Measurements from ENCODE around the gene BCL2L13.

Gene BCL2L13, protein sequence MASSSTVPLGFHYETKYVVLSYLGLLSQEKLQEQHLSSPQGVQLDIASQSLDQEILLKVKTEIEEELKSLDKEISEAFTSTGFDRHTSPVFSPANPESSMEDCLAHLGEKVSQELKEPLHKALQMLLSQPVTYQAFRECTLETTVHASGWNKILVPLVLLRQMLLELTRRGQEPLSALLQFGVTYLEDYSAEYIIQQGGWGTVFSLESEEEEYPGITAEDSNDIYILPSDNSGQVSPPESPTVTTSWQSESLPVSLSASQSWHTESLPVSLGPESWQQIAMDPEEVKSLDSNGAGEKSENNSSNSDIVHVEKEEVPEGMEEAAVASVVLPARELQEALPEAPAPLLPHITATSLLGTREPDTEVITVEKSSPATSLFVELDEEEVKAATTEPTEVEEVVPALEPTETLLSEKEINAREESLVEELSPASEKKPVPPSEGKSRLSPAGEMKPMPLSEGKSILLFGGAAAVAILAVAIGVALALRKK

DNA sequence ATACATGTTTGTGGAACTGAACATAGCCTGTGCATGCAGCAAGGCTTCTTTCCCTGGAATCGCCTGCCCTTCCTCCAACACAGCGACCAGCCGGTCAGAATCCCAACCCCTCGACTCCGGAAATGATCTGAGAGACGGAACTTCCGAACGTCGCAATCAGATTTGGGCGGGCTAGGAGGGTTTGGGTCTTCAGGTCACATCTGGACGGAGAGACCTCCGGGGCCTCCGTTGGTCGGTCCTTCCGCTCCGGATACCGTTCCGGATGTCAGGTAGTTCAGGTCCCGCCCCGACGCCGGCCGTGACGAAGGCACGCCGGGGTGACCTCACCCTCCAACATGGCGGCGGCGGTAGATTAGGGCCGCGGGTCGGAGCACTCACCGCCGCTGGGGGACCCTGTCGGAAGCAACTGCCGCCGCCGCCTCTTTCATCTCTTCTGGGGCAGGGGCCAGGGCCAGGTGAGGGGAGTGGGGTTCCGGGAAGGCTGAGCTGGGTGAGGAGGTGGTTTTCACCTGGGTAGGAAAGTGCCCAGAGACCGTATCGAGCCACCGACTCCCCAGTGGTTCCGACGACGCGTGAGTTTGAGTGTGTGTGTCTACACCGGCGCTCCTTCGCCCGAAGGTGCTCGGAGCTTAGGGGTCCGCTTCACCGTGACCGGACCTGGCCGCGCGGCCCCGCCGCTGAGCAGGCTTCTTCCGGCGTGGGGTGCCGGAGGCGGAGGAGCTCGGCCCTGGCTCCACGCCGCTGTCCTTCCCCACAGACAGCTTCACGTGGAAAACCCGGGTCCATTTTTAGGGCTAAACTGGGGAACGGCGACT lies at the start of gene BCL2L13:
Gene BCL2L13 (plus strand): TSS at position 326 of the 815 bp plus-strand sequence. CDS start 16,955 bp downstream, outside the sequence.
- peak; percentile 84 for DNase-seq (ENCODE audit: low spot score)

DNA sequence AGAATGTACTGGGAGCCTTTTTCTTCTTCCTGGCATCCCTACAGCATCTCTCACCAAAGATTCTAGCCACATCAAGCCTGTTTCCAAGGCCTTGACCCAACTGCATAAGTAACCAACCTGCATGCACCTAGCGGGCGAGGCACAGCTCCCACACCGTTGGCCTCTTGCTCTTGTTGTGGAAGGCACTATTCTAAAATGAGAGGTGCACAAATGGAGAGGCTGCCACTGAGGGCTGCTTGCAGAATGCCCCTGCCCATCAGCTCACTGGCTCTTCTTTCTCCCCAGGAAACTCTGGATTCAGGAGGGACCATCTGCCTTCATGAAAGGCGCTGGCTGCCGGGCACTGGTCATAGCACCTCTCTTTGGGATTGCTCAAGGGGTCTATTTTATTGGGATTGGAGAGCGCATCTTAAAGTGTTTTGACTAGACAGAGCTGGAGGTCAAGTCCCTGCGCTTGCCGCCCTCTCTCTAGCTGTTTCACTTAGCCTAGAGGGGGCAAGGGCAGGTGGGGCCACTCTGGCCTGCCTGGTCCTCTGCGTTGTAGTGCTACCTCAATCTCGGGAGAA lies 48.7 kb upstream of the BCL2L13 start:
- no peak for DNase-seq (ENCODE audit: low spot score)

DNA sequence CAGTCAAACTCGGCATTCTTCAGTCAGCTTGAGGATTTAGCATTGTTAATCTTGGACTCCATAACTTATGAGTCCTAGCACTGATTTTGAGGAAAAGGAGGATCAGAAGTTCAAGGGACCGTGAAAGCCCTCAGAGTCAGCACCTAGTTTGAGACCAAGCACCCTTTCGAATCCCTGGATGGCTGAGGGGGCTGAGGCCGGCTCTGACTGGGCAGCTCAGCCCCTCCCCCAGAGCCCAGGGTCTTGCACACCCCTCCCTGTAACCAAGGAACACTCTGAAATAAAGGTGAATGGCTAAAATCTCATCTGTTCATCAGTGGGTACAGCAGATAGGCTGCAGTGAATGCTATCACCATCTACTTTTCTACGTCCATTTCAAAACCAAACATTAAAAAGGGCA lies 48.0 kb upstream of the BCL2L13 start:
- no peak for DNase-seq (ENCODE audit: low spot score)

DNA sequence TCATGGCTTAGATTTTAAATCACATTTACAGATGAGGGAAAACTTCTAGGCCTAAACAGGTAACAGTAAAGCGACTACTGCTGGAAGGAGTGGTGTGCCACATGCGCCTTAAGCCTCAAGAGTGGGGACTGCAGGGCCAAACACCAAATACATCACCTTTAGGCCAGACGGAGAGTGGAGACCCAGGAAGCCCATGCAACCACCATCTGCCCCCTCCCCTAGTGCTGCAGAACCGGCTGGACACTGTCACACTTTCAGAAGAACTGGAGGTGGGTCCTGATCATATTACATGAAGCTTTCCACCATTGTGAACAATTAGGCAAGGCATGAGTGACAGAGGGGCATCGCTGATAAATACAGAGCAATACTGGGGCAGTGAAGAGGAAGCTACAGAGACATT lies 46.4 kb upstream of the BCL2L13 start:
- no peak for DNase-seq (ENCODE audit: low spot score)

DNA sequence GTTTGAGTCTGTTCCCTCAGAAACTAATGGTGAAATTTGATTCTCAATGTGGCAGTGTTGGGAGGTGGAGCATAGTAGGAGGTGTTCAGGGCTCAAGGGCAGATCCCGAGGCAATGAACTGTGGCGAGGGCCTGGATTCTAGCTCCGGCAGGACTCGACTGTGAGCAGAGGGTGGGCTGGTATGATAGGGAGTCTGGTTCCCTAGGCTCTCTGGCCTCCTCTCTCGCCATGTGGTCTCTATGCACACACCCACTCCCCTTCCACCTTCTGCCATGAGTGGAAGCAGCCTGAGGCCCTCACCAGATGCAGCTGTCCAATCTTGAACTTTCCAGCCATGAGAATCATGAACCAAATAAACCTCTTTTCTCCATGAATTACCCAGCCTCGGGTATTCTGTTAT lies 42.3 kb upstream of the BCL2L13 start:
- DNase-seq (ENCODE audit: low spot score): no peak

DNA sequence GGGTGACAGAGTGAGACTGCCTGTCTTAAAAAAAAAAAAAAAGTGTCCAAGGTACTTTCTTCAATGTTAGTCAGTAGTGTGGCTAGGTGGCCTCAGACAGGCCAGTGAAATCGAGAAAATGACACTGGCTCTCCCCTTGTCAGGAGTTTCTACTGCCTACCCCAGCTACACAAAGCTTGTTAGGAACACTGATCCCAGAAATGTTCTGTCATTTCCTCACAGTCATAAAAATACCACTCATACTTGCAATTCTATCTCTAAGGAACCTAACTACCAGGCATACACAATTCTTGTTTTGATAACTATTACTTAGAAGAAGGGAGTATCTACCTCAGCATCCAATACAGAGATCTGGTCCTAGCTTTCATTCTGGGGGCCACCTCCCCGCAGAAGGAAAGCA lies 41.3 kb upstream of the BCL2L13 start:
- no peak for DNase-seq (ENCODE audit: low spot score)

DNA sequence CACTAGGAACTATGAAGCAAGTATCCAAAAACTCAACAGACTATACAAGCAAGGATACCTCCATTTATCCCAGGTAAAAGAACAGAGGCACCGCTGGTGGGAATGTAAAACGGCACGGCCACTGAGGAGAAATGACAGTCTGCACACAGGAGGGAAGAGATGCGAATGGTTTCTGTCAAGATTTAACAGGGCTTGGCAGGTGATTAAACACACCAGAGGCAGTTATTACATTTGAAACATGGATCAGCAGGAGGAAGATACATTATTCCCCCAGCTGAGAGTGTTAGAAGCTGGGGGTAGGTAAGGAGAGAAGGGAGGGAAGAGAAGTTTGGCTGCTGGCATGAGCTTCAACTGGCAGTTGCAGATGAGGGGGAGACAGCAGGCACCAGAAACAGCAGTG lies 40.2 kb upstream of the BCL2L13 start:
- no peak for DNase-seq (ENCODE audit: low spot score)

DNA sequence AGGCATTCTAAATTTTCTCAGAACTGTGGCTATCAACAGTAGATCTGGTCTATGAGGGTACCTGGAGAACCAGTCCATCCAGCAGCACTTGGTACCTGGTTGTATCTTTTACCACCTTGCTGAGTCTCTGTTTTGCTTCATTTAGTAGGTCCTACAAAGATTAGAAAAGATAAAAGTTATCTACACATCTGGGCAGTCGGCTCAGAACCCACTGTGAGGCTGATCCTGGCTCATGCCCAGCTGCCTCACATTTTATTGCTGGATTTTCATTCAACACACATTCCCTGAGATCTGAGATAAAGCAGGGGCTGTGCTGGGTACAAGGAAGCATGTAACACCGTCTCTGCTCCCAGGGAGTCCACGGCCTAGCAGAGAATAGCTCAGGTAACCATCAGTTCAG lies 37.5 kb upstream of the BCL2L13 start:
- no peak for DNase-seq (ENCODE audit: low spot score)

DNA sequence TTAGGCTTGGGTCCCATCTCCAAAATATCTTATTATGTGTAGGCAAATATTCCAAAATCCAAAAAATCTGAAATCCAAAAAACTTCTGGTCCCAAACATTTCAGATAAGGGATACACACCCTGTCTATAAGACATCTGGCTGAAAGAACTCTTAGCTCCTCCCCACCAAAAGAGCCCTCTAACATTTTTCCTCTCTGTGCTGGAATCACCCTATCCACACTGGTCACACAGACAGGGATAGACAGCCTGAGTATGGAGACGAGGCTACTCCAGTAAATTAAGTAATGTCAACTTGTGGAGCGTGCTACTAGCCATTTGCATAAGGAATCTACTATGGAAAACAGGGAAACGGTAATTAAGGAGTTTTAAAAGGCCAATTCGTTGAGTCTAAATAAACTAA lies 34.9 kb upstream of the BCL2L13 start:
- DNase-seq (ENCODE audit: low spot score): no peak

DNA sequence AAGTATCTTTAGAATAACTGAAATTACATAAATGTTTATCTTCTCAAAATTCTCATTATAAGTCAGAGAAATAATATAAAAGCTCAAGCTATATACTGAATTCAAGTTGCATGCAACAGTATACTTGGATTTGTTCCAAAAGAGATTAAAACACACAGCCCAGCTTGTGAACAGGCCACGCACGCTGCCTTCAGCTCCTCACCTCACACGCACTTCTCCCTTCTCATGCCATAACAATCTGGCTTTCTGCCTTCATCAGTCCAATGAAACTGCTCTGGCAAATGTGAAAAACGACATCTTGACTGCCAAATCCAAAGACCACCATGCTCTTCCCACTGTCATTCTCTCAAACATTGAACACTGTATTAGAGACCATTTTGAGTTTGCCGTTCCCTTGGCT lies 32.1 kb upstream of the BCL2L13 start:
- no peak for DNase-seq (ENCODE audit: low spot score)

DNA sequence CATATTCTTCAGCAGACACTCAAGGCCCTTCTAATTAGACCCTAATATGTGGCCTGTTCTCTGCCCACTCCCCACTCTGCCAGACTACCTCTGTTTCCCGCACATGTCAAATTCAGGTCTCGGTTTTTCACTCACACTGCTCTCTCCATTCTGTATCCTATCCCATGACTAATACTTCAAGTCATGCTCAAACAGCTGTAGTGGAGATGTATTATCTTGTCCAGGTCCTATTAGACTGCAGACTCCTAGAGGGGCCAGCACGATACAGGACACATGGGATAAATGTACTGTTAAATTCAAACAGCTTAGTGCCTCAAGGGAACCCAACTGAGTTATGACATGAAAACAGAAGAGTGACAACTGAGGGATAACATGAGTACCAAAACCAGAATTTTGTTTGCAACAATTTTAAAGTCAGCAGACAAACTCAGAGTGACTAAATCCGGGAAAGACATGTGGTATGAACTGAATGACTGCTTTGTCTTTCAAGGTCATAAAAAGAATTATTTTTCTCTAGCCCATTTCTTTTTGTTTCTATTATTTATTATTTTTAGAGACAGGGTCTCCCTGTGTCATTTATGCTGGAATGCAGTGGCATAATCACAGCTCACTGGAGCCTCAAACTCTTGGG lies 30.6 kb upstream of the BCL2L13 start:
- DNase-seq (ENCODE audit: low spot score): no peak

DNA sequence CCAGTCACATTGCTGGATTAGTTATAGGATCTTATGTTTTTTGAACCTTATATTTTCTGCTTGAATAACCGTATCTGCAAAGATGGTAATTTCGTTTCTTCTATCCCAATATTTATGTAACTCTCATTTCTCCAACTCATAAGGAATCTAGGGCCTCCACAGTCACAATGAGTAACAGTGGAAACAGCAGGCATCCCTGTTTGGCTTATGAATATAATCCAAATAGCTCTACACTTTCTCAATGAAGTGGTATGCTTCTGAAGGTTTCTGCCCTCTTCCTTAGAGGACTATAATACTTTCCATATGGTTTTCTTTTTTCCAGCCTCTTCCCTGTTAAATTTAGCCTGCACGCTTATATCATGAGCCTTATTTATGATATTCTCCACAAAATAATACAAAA lies 26.5 kb upstream of the BCL2L13 start:
- no peak for DNase-seq (ENCODE audit: low spot score)

DNA sequence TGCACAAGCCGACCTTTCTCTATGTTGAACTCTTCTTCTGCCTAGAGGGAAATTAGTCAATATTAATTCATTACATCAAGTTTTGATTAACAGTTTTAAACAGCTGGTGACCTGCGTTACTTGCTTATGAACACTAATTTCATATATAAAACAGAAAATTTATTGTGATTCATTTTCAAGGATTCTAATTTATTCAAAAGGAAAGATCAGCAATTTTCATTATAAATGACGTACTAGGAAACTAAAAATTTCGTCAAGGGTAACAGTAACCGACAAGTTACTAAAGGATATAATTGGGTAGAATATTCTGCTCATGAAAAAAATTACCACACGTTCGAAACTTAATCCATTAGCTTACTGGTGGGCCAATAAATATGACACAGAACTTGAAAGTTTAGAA lies 25.3 kb upstream of the BCL2L13 start:
- DNase-seq (ENCODE audit: low spot score): no peak

DNA sequence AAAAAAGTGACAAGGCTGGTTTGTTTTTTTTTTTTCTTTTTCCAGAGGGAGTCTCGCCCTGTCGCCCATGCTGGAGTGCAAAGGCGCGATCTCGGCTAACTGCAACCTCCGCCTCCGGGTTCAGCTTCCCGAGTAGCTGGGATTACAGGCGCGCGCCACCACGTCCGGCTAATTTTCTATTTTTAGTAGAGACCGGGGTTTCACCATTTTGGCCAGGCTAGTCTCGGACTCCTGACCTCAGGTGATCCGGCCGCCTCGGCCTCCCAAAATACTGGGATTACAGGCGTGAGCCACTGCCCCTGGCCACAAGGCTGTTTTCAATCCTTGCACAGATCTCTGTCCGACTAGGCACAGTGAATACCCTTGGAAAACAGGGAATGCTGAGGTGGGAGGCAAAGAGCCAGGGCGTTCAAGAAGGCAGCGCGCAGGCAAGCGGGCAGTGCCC lies 10.6 kb upstream of the BCL2L13 start:
- DNase-seq (ENCODE audit: low spot score): no peak

DNA sequence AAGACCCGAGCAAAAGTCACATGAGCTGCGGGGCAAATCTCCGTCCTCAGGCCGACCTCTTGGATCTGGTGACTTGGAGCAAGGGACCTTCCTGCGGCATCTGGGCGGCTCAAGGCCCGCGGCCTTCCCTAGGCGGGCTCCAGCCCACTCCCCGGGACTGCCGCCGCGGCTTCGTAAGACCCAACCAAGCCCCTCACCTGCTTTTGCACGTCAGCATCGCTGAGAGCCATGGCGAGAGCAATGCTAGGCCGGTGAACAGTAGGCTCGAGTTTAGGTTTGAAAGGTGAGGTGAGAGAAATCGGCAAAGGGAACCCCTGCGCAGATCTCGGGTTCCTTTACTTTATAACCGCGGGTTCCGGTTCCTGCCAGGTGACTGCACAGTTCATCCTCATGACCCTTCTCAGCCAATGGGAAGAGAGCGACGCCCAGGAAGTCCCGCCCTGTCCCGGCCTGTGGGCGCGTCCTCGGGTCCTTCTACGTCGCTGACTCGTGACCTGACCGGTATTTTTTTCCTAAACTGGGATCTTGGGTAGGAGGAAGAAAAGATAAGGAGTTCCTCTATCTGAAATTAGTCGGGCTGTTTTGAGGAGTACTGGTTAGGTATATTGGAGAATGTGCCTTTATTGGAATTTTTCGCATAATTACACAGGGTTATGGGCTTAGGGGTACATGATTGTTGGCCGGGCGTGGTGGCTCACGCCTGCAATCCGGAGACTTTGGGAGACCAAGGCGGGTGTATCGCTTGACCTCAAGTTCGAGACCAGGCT lies 10.0 kb upstream of the BCL2L13 start, which contains the start of gene ATP6V1E1:
Gene ATP6V1E1 (minus strand): TSS at position 344 of the 767 bp plus-strand sequence. CDS start 114 bp downstream, at position 230.
- DNase-seq (ENCODE audit: low spot score): peak; percentile 97

DNA sequence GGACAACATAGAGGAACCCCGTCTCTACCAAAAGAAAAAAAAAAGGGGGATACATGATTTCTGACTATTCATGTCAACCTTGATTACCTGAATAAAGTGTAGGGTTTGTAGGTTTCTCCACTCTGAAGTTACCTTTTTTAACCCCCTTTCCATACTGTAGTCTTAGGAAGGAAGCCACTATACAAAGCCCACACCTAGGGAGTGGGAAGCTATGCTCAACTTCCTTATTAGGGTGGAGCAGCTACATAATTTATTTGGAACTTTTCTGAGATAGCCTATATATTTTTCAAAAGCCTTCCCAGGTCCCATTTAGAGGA lies 9.4 kb upstream of the BCL2L13 start:
- DNase-seq (ENCODE audit: low spot score): no peak

DNA sequence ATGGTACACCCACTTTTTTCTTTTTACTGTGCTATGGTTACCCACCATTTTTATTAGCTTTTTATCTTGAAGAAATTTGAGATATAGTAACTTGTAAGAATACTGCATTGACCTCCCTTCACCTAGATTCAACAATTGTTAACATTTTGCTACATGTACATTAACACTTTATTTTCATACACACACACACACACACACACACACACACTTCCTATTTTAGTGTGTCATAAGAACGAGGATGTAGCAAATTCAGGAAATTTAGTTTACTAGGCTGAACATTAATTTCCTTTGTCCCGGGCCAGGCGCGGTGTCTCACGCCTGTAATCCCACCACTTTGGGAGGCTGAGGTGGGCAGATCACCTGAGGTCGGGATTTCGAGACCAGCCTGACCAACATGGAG lies 8.9 kb upstream of the BCL2L13 start:
- DNase-seq (ENCODE audit: low spot score): no peak

DNA sequence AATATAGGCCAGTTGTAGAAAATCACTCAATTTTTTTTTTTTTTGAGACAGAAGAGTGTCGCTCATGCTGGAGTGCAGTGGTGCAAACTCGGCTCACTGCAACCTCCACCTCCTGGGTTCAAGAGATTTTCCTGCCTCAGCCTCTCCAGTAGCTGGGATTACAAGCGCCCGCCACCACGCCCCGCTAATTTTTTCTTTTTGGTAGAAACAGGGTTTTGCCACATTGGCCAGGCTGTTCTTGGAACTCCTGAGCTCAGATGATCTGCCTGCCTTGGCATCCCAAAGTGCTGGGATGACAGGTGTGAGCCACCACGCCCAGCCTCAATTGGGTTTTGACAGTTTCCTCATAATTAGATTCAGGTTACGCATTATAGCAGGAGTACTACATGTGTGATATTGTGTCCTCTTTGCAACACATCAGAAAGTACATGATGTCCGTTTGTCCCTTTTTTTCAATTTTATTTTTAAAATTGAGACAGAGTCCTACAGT lies 7.4 kb upstream of the BCL2L13 start:
- no peak for DNase-seq (ENCODE audit: low spot score)

DNA sequence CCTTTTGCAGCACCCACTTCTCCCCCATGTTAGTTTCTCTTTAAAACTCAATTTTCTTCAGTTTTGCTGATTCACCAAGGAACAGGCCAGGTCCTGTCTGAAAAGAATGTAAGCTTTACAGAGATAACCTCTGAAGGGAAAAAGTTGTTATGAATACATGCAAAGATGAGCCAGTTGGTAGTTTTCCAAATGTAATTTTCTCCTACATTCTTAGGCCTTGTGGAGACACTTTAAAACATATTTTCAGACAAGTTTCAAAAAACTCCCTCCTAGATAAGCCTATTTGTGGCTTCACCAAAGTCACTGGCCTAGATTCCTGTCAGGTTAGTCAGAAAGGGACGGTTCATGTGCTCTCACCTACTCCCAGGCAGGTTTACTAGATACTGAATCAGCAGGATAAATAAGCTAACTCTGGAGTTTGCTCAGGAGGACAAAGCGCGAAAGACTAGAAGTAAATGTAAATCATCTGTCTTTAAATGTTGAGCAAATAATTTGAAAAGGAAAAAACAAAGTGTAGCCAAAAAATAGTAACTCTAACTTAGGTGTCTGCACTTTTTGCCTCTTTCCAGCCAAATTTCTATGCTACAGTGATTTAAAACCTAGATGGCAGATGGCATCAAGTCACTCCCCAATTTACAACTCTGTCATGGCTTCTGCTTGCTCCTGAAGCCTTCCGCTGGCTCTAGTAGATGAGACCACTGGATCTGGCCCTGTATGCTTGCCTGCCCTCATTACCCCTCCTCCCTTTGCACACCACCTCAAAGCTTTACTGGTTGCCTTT lies 5.2 kb upstream of the BCL2L13 start:
- DNase-seq (ENCODE audit: low spot score): no peak

DNA sequence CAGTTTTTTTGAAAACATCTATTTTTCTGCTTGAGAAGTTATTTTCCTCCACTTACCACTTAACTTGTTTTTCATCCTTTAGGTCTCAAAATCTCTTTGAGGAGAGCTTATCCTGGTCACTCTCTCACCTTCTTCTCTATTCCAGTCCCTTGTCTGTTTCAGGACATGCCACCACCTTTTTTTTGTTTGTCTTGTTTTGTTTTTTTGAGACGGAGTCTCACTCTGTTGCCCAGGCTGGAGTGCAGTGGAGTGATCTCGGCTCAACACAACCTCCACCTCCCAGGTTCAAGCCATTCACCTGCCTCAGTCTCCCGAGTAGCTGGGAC lies 4.6 kb upstream of the BCL2L13 start:
- DNase-seq (ENCODE audit: low spot score): no peak

DNA sequence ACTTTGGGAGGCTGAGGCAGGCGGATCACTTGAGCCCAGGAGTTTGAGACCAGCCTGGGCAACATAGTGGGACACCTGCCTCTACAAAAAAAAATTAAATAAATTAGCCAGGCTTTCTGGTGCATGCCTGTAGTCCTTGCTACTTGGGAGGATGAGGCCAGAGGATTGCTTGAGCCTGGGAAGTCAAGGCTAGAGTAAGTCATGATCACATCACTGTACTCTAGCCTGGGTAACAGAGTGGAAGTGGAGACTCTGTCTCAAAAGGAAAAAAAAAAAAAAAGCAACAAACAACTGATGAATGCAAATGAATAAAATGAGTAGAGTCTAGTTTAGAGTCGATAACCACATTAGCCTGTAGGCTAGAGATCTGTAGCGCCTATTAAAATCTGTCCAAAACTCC lies 3.9 kb upstream of the BCL2L13 start:
- no peak for DNase-seq (ENCODE audit: low spot score)

Data from CD4-positive, alpha-beta T cell treated with Interleukin-15 for 4 hours (primary cell).